ENCODE results near the gene PEAK1. TPM values are rescaled to one million over a fixed set of nuclear protein-coding genes. Genes with fewer than 3 reads are reported as not detected.
"Not testable (repeated sequence)": the region's sequence is repeated elsewhere in the genome, so short reads cannot be mapped to it uniquely, and the experiment has no call there.

The PEAK1 gene
- total RNA-seq, 2 donors from 2014 or later, result 33.5 to 54.4 TPM

DNA sequence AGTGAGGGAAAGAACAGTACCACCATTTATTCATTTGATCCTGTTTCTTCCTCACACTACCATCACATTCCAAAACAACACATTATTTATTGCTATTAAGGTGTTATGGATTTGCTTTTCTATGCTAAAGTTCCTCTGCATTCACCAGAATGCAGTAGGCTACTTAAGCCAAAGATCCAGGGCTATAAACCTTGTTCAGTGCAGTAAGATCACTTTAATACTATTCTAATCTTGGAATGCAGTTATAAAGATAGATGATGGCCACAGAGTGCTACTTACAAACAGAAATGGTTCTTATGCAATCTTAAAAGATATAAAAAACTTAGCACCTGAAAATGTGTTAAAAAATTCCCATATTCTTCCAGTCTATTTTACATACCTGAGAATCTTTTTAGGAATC is 241.5 kb downstream of the PEAK1 start:
- TF ChIP-seq, protein P1, sequence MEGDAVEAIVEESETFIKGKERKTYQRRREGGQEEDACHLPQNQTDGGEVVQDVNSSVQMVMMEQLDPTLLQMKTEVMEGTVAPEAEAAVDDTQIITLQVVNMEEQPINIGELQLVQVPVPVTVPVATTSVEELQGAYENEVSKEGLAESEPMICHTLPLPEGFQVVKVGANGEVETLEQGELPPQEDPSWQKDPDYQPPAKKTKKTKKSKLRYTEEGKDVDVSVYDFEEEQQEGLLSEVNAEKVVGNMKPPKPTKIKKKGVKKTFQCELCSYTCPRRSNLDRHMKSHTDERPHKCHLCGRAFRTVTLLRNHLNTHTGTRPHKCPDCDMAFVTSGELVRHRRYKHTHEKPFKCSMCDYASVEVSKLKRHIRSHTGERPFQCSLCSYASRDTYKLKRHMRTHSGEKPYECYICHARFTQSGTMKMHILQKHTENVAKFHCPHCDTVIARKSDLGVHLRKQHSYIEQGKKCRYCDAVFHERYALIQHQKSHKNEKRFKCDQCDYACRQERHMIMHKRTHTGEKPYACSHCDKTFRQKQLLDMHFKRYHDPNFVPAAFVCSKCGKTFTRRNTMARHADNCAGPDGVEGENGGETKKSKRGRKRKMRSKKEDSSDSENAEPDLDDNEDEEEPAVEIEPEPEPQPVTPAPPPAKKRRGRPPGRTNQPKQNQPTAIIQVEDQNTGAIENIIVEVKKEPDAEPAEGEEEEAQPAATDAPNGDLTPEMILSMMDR (IDR thresholded peaks at IDR 0.05), result no peak
- no peak overlapping the region for H3K27ac ChIP-seq
- no peak for DNase-seq

DNA sequence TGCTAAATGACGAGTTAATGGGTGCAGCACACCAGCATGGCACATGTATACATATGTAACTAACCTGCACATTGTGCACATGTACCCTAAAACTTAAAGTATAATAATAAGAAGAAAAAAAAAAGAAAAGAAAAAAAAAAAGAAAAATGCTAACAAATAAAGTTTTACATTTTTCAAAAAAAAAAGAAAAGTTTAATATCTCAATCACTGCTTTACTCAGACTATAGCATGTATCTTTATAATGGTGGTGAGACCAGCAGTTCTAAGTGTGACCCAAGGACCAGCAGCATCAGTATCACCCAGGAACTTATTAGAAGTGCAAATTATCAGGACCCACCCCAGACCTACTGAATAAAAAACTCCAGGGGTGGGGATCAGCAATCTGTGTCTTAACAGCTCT is 243.8 kb downstream of the PEAK1 start:
- DNase-seq; H3K4me1 ChIP-seq; intact Hi-C loops (cut with DNase I); H3K36me3 ChIP-seq; H3K9me3 ChIP-seq; H3K27me3 ChIP-seq; H3K4me3 ChIP-seq; H3K9ac ChIP-seq (ENCODE audit: low read depth in 2 of 2, low read length in 2 of 2); H3K27ac ChIP-seq: not testable (repeated sequence)

More for the DNA sequence above, 241.5 kb downstream of the PEAK1 start:
- no peaks in the 10 kb centered on the region for H3K9me3 ChIP-seq
- intact Hi-C loops (cut with DNase I), result no loop called here
- no peak overlapping the region for H3K9ac ChIP-seq (ENCODE audit: low read depth in 2 of 2, low read length in 2 of 2)
- no peaks in the 10 kb centered on the region for H3K27me3 ChIP-seq
- no peak overlapping the region for H3K4me3 ChIP-seq
- H3K4me1 ChIP-seq, result peaks cover 4% of the 10 kb centered on the region
- no peaks in the 10 kb centered on the region for H3K36me3 ChIP-seq

DNA sequence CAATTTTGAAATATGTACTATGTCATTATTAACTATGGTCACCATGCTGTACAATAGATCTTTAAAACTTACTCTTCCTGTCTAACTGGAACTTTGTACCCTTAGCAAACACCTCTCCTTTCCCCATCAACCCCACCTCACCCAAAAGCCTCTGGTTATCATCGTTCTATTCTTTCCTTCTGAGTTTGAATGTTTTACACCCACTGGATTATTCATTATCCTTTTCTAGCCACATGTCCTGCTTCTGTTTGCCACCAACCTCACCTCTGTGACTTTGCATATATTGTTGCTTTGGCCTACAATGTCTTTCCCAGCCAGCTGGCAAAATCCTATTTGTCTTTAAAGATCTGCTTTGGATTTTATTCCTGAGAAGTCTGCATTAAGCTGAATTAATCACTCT is 246.4 kb downstream of the PEAK1 start:
- H3K27ac ChIP-seq, result no peak overlapping the region
- peak; percentile 41 for DNase-seq
- intact Hi-C loops (cut with DNase I), result no loop called here

DNA sequence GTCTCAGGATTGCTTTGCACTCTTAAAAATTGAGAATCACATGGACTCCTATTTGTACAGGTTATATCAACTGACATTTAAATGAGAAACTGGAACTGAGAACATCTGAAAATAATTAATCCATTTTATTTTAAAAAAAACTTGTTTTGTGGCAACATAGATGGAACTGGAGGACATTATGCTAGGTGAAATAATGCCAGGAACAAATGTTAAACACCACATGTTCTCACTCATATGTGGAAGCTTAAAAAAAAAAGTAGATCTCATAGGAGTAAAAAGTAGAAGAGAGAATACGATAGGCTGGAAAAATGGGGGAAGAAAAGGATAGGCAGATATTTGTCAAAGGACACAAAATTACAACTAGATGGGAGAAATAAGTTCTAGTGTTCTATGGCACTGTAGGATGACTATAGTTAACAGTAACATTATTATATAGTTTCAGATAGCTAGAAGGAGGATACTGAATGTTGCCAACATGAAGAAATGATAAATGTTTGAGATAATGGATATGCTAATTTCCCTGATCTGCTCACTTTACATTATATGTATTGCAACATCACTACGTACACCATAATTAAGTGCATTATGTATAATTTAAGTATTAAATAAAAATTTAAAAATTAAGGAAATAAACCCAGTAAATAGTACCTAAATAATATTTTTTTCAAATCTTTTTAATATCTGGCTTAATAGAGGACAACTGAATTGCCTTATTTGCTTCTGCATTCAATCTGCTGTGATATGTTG is 248.5 kb downstream of the PEAK1 start:
- no peak overlapping the region for H3K4me3 ChIP-seq
- H3K9me3 ChIP-seq, result no peaks in the 10 kb centered on the region
- no peaks in the 10 kb centered on the region for H3K27me3 ChIP-seq
- no peak overlapping the region for H3K27ac ChIP-seq
- H3K4me1 ChIP-seq, result peaks cover 4% of the 10 kb centered on the region
- intact Hi-C loops (cut with DNase I), result no loop called here
- TF ChIP-seq, protein P1 (IDR thresholded peaks at IDR 0.05), result no peak
- H3K9ac ChIP-seq (ENCODE audit: low read depth in 2 of 2, low read length in 2 of 2), result no peak overlapping the region
- DNase-seq, result no peak
- no peaks in the 10 kb centered on the region for H3K36me3 ChIP-seq

More for the DNA sequence above, 246.4 kb downstream of the PEAK1 start:
- Histone ChIP-seq H3K9me3 (no peaks in the 10 kb centered on the region), H3K4me3 (no peak overlapping the region), H3K36me3 (no peaks in the 10 kb centered on the region), H3K9ac (ENCODE audit: low read depth in 2 of 2, low read length in 2 of 2) (peak overlapping the region in 1 of 2 donors; percentile 13), H3K4me1 (peaks cover 4% of the 10 kb centered on the region), H3K27me3 (no peaks in the 10 kb centered on the region)
- TF ChIP-seq, protein P1 (IDR thresholded peaks at IDR 0.05), result no peak

DNA sequence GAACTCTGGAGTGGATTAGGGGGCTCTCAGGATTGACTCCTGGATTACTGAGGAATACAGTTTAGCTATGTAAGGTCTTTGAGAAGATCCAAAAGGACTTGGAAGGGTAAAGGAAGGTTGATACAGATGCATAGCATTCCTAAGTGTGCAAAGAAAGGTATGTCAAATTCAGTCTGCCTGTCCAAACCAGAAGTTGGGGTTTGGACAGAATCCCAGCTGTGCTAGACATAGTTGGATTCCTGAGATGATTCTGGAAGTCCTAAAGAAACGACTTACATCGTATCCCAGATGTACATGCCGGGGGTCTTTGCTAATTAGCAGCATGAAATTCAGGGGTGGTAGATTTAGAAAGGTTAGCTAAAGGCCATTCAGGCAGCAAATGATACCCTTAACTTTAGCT is 251.3 kb downstream of the PEAK1 start:
- Histone ChIP-seq H3K36me3 (no peaks in the 10 kb centered on the region), H3K27me3 (no peaks in the 10 kb centered on the region), H3K4me1 (peaks cover 2% of the 10 kb centered on the region), H3K9me3 (no peaks in the 10 kb centered on the region), H3K4me3 (no peak overlapping the region), H3K27ac (no peak overlapping the region), H3K9ac (ENCODE audit: low read depth in 2 of 2, low read length in 2 of 2) (no peak overlapping the region)
- TF ChIP-seq, protein P1 (IDR thresholded peaks at IDR 0.05), result no peak
- no peak for DNase-seq
- intact Hi-C loops (cut with DNase I), result no loop called here

DNA sequence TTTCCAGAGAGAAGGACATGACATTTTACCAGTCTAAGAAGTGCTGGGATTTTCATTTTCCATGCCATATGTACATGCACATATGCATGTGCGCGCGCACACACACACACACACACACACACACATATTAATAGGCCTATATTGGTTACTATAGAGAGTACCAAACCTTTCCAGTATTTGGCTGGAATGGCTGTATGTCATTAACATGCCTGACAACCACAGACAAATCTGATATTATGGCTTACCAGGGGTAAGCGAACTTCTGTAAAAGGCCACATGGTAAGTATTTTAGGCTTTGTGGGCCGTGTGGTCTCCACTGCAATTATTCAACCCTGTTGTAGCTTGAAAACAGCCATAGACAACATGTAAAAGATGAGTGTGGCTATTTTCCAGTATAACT is 251.8 kb downstream of the PEAK1 start:
- no peak overlapping the region for H3K27ac ChIP-seq
- H3K4me1 ChIP-seq, result no peaks in the 10 kb centered on the region
- H3K27me3 ChIP-seq, result no peaks in the 10 kb centered on the region
- H3K9me3 ChIP-seq, result no peaks in the 10 kb centered on the region
- H3K9ac ChIP-seq (ENCODE audit: low read depth in 2 of 2, low read length in 2 of 2), result no peak overlapping the region
- H3K36me3 ChIP-seq, result no peaks in the 10 kb centered on the region
- no peak for DNase-seq
- no peak overlapping the region for H3K4me3 ChIP-seq
- TF ChIP-seq, protein P1 (IDR thresholded peaks at IDR 0.05), result no peak
- intact Hi-C loops (cut with DNase I), result no loop called here

All from colonic mucosa (tissue), 4 donors.